Kidney glomerular epithelial cell (primary cell): ENCODE measurements around the gene SCUBE1.

Experiments
- DNase-seq: peaks from one replicate; lab custom pipeline; 2025; lab: John Stamatoyannopoulos, UW

Gene SCUBE1

DNA sequence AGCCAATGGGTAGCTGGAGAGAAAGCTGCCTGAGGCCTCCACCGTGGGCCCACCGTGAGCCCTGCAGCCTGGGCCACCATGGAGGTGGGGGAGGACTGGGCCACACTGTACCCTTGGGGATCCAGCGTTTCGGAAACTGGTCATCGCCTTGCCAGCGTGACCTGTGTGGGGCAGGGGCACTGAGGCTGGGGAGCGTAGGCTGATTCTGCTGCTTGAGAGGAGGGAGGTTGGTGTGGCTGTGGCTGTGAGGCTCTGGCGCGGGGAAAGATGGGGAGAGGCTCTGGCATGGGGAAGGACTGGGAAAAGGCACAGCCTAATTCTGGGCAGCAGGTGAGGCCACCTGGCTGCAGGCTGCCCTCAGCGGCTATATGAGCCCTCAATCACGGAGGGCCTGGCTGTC is 143.6 kb downstream of the SCUBE1 start:
- no peak for DNase-seq

GRCh38 chr22:43198936-43199335 is 144.2 kb downstream of the SCUBE1 start:
- no peak for DNase-seq

- DNase-seq, result no peak
These were observed 145.0 kb downstream of the SCUBE1 start for GRCh38 chr22:43198126-43198525.

GRCh38 chr22:43197271-43197941 is 145.8 kb downstream of the SCUBE1 start:
- DNase-seq, result no peak

DNA sequence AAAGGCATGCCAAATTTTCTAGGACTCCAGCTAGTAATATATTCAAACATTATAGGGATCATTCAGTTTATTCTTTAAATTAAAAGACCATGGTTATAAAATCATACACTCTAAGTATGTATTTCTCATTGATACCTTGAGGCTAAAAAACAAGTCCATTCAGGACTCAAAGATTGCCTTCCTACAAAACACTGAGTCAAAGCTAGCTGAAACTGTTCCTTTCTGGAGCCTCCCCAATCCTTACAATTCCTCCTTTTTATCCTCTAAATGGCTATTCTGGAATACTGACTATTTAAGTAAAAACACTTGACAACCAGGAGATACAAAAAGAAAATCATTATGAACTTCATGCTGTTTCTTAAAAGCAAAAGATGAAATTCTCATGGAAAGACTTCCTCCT is 151.3 kb downstream of the SCUBE1 start:
- DNase-seq, result no peak

GRCh38 chr22:43188829-43189545 is 154.2 kb downstream of the SCUBE1 start:
- DNase-seq, result no peak

- peak; percentile 90 for DNase-seq
These were observed 155.7 kb downstream of the SCUBE1 start for GRCh38 chr22:43187171-43188099.

- no peak for DNase-seq
These were observed 156.7 kb downstream of the SCUBE1 start, which contains the start of gene TTLL12 for GRCh38 chr22:43186272-43187170. Gene TTLL12, minus strand, starts transcription at chr22:43187134. Its CDS starts 65 bp downstream, at chr22:43187069.

GRCh38 chr22:43185860-43186261 is 157.3 kb downstream of the SCUBE1 start:
- DNase-seq, result peak; percentile 17

DNA sequence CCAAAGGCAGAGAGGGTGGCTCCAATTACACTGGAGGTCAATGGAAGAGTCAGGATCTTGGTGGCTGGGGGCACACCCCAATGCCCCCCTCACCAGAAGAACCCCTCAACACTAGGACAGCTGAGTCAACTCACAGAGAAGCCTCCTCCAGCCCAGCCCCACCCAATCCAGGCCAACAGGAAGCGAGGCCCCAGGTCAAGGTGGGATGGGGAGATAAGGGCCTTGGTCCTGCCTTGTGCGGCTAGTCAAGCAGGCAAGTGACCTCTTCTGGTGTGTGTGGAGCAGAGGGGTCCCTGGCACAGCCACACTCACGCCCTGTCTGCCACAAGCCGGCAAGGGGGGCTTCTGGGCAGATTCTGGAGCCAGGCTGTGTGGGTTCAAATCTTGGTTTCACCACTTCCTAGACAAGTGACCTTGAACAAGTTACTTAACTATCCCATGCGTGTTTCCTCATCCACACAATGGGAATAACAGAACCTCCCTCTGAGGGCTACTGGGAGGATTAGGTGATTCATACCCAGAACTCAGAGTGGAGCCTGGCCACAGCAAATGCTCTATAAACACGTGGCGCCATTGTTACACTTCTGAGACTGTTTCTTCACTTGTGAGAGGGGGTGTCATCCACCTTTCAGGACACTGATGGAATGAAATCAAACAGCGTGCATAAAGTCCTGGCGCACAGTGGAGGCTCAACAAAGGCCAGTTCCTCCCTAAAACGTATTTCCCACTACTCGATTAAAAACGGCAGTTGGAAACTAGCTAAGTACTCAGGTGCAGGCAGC is 159.5 kb downstream of the SCUBE1 start:
- peak; percentile 10 for DNase-seq

- DNase-seq, result no peak
These were observed 160.4 kb downstream of the SCUBE1 start for GRCh38 chr22:43182726-43183125.

GRCh38 chr22:43182118-43182517 is 161.1 kb downstream of the SCUBE1 start:
- no peak for DNase-seq

- DNase-seq, result no peak
These were observed 161.7 kb downstream of the SCUBE1 start for GRCh38 chr22:43181321-43182076.

GRCh38 chr22:43180670-43181069 is 162.5 kb downstream of the SCUBE1 start:
- no peak for DNase-seq

DNA sequence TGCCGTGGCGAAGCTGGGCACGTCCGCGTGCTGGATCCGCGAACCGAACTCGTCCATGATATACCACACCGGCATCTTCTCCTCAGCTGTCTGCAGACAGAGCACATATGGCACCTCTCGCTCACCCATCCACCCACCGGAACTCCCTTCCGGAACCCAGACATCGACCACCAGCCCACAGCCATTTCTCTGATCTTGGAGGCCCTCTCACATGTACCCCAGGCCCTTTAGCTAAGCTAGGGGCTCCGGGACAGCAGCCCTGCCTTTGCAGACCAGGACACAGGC is 163.3 kb downstream of the SCUBE1 start:
- no peak for DNase-seq

DNA sequence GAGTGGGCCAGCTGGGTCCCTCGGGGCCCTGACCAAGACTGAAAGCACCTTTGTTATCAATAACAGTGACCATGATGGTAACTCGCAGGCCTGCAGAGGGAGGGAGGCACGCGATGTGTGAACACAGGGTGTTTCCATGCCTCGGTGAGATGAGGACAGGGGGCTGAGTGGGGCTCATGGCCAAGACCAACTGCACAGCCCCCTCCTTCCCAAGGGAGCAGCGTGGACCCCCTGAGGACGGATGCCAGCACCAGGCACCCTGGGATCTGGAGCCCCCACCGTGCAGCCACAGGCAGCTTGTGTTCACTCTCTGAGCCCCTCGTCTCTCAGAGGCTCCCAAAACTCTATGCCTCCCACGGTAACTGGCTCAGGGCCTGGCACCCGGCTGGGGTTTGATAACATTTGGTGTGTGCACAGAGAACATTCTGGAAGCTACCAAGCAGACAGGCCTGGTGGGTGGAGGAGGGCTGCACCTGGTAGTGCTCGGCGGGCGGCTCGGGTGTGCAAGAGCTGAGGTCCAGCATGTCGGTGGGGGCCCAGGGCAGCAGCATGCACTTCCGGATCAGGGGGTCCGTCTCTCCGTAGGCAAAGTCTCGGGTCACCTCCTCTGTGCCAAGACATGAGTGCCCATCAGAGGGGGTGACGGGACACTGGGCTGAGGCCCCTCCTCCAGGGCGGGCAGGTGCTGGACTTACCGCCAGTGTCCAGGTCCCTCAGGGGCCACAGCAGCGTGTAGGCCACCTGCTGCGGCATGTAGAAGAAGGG is 163.8 kb downstream of the SCUBE1 start:
- DNase-seq, result no peak

DNA sequence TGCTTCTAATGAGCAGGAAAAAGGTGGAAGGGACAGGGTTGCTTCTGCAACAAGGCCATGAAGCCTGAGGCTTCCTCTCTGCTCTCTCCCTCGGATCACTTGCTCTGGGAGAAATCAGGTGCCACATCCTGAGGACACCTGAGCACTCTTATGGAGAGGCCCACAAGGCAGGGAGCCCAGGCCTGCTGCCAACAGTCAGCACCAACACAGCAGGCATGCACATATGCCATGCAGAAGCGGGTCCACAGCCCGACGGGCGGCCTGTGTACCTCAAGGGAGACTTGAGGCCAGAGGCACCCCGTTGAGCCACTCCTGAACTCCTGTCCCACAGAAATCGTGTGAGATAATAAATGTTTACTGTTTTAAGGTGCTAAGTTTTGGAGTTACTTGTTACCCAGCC is 165.7 kb downstream of the SCUBE1 start:
- DNase-seq, result no peak

- no peak for DNase-seq
These were observed 167.1 kb downstream of the SCUBE1 start for GRCh38 chr22:43176090-43176489.

DNA sequence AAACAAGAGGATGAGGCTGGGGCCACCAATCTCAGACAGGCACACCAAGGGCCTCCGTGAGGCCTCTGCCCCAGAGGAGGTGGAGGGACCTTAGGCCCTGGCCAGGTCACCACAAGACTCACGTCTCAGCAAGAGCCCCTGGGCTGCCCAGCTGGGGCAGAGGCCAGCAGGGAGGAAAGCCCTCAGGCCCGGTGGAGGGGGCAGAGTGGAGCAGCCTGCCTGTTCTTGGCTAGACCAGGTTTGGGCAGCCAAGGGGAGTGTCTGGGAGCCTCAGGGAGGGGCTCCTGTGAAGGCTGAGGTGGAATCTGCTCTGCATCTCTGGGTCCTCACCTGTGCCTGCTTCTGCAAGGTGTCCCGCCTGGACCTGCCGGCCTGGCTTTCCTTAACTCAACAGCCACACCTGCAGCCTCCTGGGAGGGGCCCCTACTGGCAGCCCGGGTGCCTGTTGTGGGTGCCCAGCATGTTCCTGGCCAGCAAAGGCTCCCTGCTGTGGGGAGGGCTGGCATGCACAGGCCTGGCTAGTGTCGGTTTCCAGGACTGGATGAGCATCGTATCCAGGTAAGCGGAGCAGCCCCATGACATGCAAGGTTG is 168.1 kb downstream of the SCUBE1 start:
- no peak for DNase-seq
